ENCODE results near the gene GATA3.

The GATA3 gene

GRCh38 chr10:8066797-8067196, 12.3 kb downstream of the GATA3 start:
- no peak for TF ChIP-seq CTCF (IDR thresholded peaks at IDR 0.05; ENCODE audit: low read depth, low read length, missing control alignments)
- DNase-seq (ENCODE audit: low read depth) = no peak

GRCh38 chr10:8069108-8069507, 14.6 kb downstream of the GATA3 start:
- DNase-seq (ENCODE audit: low read depth) = no peak
- TF ChIP-seq CTCF (IDR thresholded peaks at IDR 0.05; ENCODE audit: low read depth, low read length, missing control alignments) = no peak
- no peak overlapping the region for H3K4me3 ChIP-seq (ENCODE audit: low read depth, low read length)

More at GRCh38 chr10:8066797-8067196, 12.3 kb downstream of the GATA3 start:
- no peak overlapping the region for H3K4me3 ChIP-seq (ENCODE audit: low read depth, low read length)

- no peak for TF ChIP-seq CTCF (IDR thresholded peaks at IDR 0.05; ENCODE audit: low read depth, low read length, missing control alignments)
- no peak overlapping the region for H3K4me3 ChIP-seq (ENCODE audit: low read depth, low read length)
- DNase-seq (ENCODE audit: low read depth) = no peak
Measured at GRCh38 chr10:8069627-8070026, 15.1 kb downstream of the GATA3 start.

- no peak for DNase-seq (ENCODE audit: low read depth)
- H3K4me3 ChIP-seq (ENCODE audit: low read depth, low read length) = no peak overlapping the region
- TF ChIP-seq CTCF (IDR thresholded peaks at IDR 0.05; ENCODE audit: low read depth, low read length, missing control alignments) = no peak
Measured at GRCh38 chr10:8070440-8070839, 16.0 kb downstream of the GATA3 start.

GRCh38 chr10:8071006-8071405, 16.5 kb downstream of the GATA3 start:
- no peak for TF ChIP-seq CTCF (IDR thresholded peaks at IDR 0.05; ENCODE audit: low read depth, low read length, missing control alignments)
- no peak for DNase-seq (ENCODE audit: low read depth)
- H3K4me3 ChIP-seq (ENCODE audit: low read depth, low read length) = no peak overlapping the region

GRCh38 chr10:8071666-8072065, 17.2 kb downstream of the GATA3 start:
- no peak for TF ChIP-seq CTCF (IDR thresholded peaks at IDR 0.05; ENCODE audit: low read depth, low read length, missing control alignments)
- no peak overlapping the region for H3K4me3 ChIP-seq (ENCODE audit: low read depth, low read length)
- no peak for DNase-seq (ENCODE audit: low read depth)

- H3K4me3 ChIP-seq (ENCODE audit: low read depth, low read length) = no peak overlapping the region
- DNase-seq (ENCODE audit: low read depth) = no peak
- TF ChIP-seq CTCF (IDR thresholded peaks at IDR 0.05; ENCODE audit: low read depth, low read length, missing control alignments) = no peak
Measured at GRCh38 chr10:8072211-8072610, 17.7 kb downstream of the GATA3 start.
